MG63 (cell line): ENCODE results near the gene BEAN1. TPM values are rescaled to one million over a fixed set of nuclear protein-coding genes. Genes with fewer than 3 reads are reported as not detected.

ENCODE experiments used
- DNase-seq: peaks from one replicate; pipeline ENCODE4 v3.0.0-alpha.2; 2020
- H3K27me3 ChIP-seq: fragments of 250-450 bp; sonication (Bioruptor Pico); 2 replicates; pipeline ENCODE4 v1.5.1; 2020; ENCODE audit warnings: mild to moderate bottlenecking, moderate library complexity
- H3K36me3 ChIP-seq: fragments of 250-450 bp; sonication (Bioruptor Pico); 2 replicates; pipeline ENCODE4 v1.5.1; 2020; ENCODE audit warnings: mild to moderate bottlenecking, moderate library complexity
- H3K4me3 ChIP-seq: fragments of 250-450 bp; sonication (Bioruptor Pico); 2 replicates; pipeline ENCODE4 v1.5.1; 2020; ENCODE audit warnings: mild to moderate bottlenecking, moderate library complexity
- H3K9me3 ChIP-seq: fragments of 250-450 bp; sonication (Bioruptor Pico); 2 replicates; pipeline ENCODE4 v1.5.1; 2020; ENCODE audit warnings: mild to moderate bottlenecking, moderate library complexity
- total RNA-seq: library from RNA; depleted of rRNA; stranded (reverse); fragments of >200 nt; shearing (Covaris generic); gene quantifications from 2 replicates; pipeline ENCODE4 v1.2.3, GENCODE V29; 2014; ENCODE audit warnings: low replicate concordance

Gene BEAN1
- total RNA-seq, 1 experiment from 2014 or later, result 0.56 TPM

- H3K27me3 ChIP-seq, result no peaks in the 10 kb centered on the region
- peak overlapping the region; percentile 46 for H3K4me3 ChIP-seq
- peak; percentile 58 for DNase-seq
- no peaks in the 10 kb centered on the region for H3K9me3 ChIP-seq
- H3K36me3 ChIP-seq, result no peaks in the 10 kb centered on the region
Measured at GRCh38 chr16:66406534-66407221, 20.4 kb upstream of the BEAN1 start.

GRCh38 chr16:66408163-66409048 lies 18.7 kb upstream of the BEAN1 start:
- H3K27me3 ChIP-seq, result no peaks in the 10 kb centered on the region
- no peaks in the 10 kb centered on the region for H3K36me3 ChIP-seq
- peaks cover 5% of the 10 kb centered on the region; the same call in 1 of the 2 replicates for H3K9me3 ChIP-seq
- peak; percentile 44 for DNase-seq
- H3K4me3 ChIP-seq, result no peak overlapping the region

GRCh38 chr16:66409156-66409555 lies 17.9 kb upstream of the BEAN1 start:
- DNase-seq, result no peak
- Histone ChIP-seq H3K4me3 (no peak overlapping the region), H3K27me3 (no peaks in the 10 kb centered on the region), H3K9me3 (peaks cover 5% of the 10 kb centered on the region; the same call in 1 of the 2 replicates), H3K36me3 (no peaks in the 10 kb centered on the region)

- no peak for DNase-seq
- Histone ChIP-seq H3K4me3 (no peak overlapping the region), H3K27me3 (no peaks in the 10 kb centered on the region), H3K9me3 (peaks cover 5% of the 10 kb centered on the region; the same call in 1 of the 2 replicates), H3K36me3 (no peaks in the 10 kb centered on the region)
Measured at GRCh38 chr16:66412182-66412581, 14.9 kb upstream of the BEAN1 start.

- DNase-seq, result no peak
- peaks cover 5% of the 10 kb centered on the region; the same call in 1 of the 2 replicates for H3K9me3 ChIP-seq
- no peaks in the 10 kb centered on the region for H3K27me3 ChIP-seq
- no peak overlapping the region for H3K4me3 ChIP-seq
- no peaks in the 10 kb centered on the region for H3K36me3 ChIP-seq
Measured at GRCh38 chr16:66414891-66415290, 12.2 kb upstream of the BEAN1 start.

GRCh38 chr16:66416136-66416535 lies 11.0 kb upstream of the BEAN1 start:
- no peak for DNase-seq

GRCh38 chr16:66416939-66417700 lies 10.0 kb upstream of the BEAN1 start:
- DNase-seq, result no peak
- no peaks in the 10 kb centered on the region for H3K36me3 ChIP-seq
- no peak overlapping the region for H3K4me3 ChIP-seq
- peaks cover 5% of the 10 kb centered on the region; the same call in 1 of the 2 replicates for H3K9me3 ChIP-seq
- H3K27me3 ChIP-seq, result no peaks in the 10 kb centered on the region

More at GRCh38 chr16:66416136-66416535, 11.0 kb upstream of the BEAN1 start:
- Histone ChIP-seq H3K9me3 (peaks cover 5% of the 10 kb centered on the region; the same call in 1 of the 2 replicates), H3K4me3 (no peak overlapping the region), H3K27me3 (no peaks in the 10 kb centered on the region), H3K36me3 (no peaks in the 10 kb centered on the region)

GRCh38 chr16:66418165-66418962 lies 8.7 kb upstream of the BEAN1 start:
- Histone ChIP-seq H3K36me3 (no peaks in the 10 kb centered on the region), H3K9me3 (no peaks in the 10 kb centered on the region), H3K4me3 (no peak overlapping the region), H3K27me3 (no peaks in the 10 kb centered on the region)
- no peak for DNase-seq

GRCh38 chr16:66419527-66419926 lies 7.6 kb upstream of the BEAN1 start:
- H3K27me3 ChIP-seq, result no peaks in the 10 kb centered on the region
- no peak overlapping the region for H3K4me3 ChIP-seq
- no peak for DNase-seq
- H3K9me3 ChIP-seq, result no peaks in the 10 kb centered on the region
- H3K36me3 ChIP-seq, result no peaks in the 10 kb centered on the region

- DNase-seq, result no peak
Measured at GRCh38 chr16:66420396-66420795, 6.7 kb upstream of the BEAN1 start.

GRCh38 chr16:66421891-66422290 lies 5.2 kb upstream of the BEAN1 start:
- H3K4me3 ChIP-seq, result no peak overlapping the region
- H3K9me3 ChIP-seq, result no peaks in the 10 kb centered on the region
- H3K36me3 ChIP-seq, result no peaks in the 10 kb centered on the region
- no peaks in the 10 kb centered on the region for H3K27me3 ChIP-seq
- DNase-seq, result no peak

More at GRCh38 chr16:66420396-66420795, 6.7 kb upstream of the BEAN1 start:
- H3K4me3 ChIP-seq, result no peak overlapping the region
- H3K9me3 ChIP-seq, result no peaks in the 10 kb centered on the region
- H3K27me3 ChIP-seq, result no peaks in the 10 kb centered on the region
- H3K36me3 ChIP-seq, result no peaks in the 10 kb centered on the region

GRCh38 chr16:66422366-66422765 lies 4.7 kb upstream of the BEAN1 start:
- Histone ChIP-seq H3K4me3 (no peak overlapping the region), H3K36me3 (no peaks in the 10 kb centered on the region), H3K27me3 (no peaks in the 10 kb centered on the region), H3K9me3 (no peaks in the 10 kb centered on the region)
- no peak for DNase-seq

- H3K27me3 ChIP-seq, result no peaks in the 10 kb centered on the region
- no peaks in the 10 kb centered on the region for H3K9me3 ChIP-seq
- no peaks in the 10 kb centered on the region for H3K36me3 ChIP-seq
- H3K4me3 ChIP-seq, result no peak overlapping the region
- DNase-seq, result no peak
Measured at GRCh38 chr16:66423177-66423576, 3.9 kb upstream of the BEAN1 start.

- Histone ChIP-seq H3K27me3 (no peaks in the 10 kb centered on the region), H3K4me3 (no peak overlapping the region)
- DNase-seq, result no peak
Measured at GRCh38 chr16:66425651-66426050, 1.4 kb upstream of the BEAN1 start.

GRCh38 chr16:66426112-66427035 lies 721 bp upstream of the BEAN1 start:
- Histone ChIP-seq H3K9me3 (no peaks in the 10 kb centered on the region), H3K4me3 (peak overlapping the region; percentile 28), H3K36me3 (no peaks in the 10 kb centered on the region), H3K27me3 (no peaks in the 10 kb centered on the region)
- DNase-seq, result peak; percentile 23

More at GRCh38 chr16:66425651-66426050, 1.4 kb upstream of the BEAN1 start:
- Histone ChIP-seq H3K9me3 (no peaks in the 10 kb centered on the region), H3K36me3 (no peaks in the 10 kb centered on the region)
